Calu3 (cell line): ENCODE results near the gene MINDY4. TPM values are rescaled to one million over a fixed set of nuclear protein-coding genes. Genes with fewer than 3 reads are reported as not detected.

Source experiments
- BruUV-seq: library from RNA; stranded (reverse); fragments of 400-500 nt; replicated peaks from 2 replicates; lab custom pipeline; 2021; lab: Mats Ljungman, UMichigan
- CTCF ChIA-PET: fragments of 300-600 bp; sonication (Branson Sonifier 250); formaldehyde crosslinking; loops from one replicate; lab custom pipeline; 2022; ENCODE audit warnings: antibody characterized with exemption; lab: Charles Lee
- DNase-seq: peaks from one replicate; pipeline ENCODE4 v3.0.0; 2022
- H3K27ac Mint-ChIP-seq: one replicate; pipeline ENCODE4 v1.8.0; 2022; ENCODE audit warnings: mixed read lengths; ENCODE audit not compliant: unreplicated experiment
- H3K27me3 Mint-ChIP-seq: one replicate; pipeline ENCODE4 v1.8.0; 2022; ENCODE audit warnings: mixed read lengths; ENCODE audit not compliant: unreplicated experiment
- H3K36me3 Mint-ChIP-seq: one replicate; pipeline ENCODE4 v1.8.0; 2022; ENCODE audit warnings: mild to moderate bottlenecking, moderate library complexity, mixed read lengths; ENCODE audit not compliant: insufficient read depth, unreplicated experiment
- H3K4me1 Mint-ChIP-seq: one replicate; pipeline ENCODE4 v1.8.0; 2022; ENCODE audit warnings: mild to moderate bottlenecking, low read depth, mixed read lengths; ENCODE audit not compliant: unreplicated experiment
- H3K4me3 Mint-ChIP-seq: one replicate; pipeline ENCODE4 v1.8.0; 2022; ENCODE audit warnings: mild to moderate bottlenecking, low read depth, moderate library complexity, mixed read lengths; ENCODE audit not compliant: unreplicated experiment
- H3K9me3 Mint-ChIP-seq: one replicate; pipeline ENCODE4 v1.8.0; 2022; ENCODE audit warnings: low read depth, mixed read lengths; ENCODE audit not compliant: unreplicated experiment
- intact Hi-C: fragments of 100-400 bp; cut with micrococcal nuclease; formaldehyde crosslinking; loops from one replicate; pipeline ENCODE4 v1.10.0; 2022; ENCODE audit not compliant: unreplicated experiment
- total RNA-seq: library from RNA; stranded (reverse); gene quantifications from 2 replicates; pipeline ENCODE4 v1.2.3, GENCODE V29; 2022
- TF ChIP-seq, protein P1 (sequence below): fragments of 200-600 bp; IDR thresholded peaks from one replicate; pipeline ENCODE4 v1.8.0; 2022; ENCODE audit warnings: antibody characterized with exemption; ENCODE audit not compliant: unreplicated experiment

The MINDY4 gene
- total RNA-seq, 1 experiment from 2014 or later = 12.4 TPM

DNA sequence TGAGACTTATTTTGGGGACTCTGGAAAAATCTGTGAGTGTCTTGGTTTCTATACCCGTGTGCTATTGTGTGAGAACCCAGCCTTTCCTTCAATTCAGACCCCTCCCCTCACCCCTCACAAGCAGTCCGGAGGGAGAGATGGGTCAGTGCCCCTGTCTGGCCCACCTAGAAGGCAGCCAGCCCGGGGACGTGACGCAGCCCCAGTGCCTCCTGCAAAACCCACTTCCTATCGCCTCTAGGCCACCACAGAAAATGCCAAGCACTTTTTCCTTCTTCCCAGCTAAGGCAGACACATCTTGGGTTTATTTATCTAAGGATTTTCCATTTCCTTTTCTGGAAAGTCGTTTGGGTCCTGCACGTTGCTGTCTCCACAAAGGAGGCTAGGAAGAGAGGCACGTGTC lies 128.8 kb downstream of the MINDY4 start:
- no peak for DNase-seq
- no peaks in the 10 kb centered on the region for H3K27me3 Mint-ChIP-seq
- intact Hi-C loops = no loop called here
- no TSS peak for BruUV-seq
- TF ChIP-seq, protein P1, sequence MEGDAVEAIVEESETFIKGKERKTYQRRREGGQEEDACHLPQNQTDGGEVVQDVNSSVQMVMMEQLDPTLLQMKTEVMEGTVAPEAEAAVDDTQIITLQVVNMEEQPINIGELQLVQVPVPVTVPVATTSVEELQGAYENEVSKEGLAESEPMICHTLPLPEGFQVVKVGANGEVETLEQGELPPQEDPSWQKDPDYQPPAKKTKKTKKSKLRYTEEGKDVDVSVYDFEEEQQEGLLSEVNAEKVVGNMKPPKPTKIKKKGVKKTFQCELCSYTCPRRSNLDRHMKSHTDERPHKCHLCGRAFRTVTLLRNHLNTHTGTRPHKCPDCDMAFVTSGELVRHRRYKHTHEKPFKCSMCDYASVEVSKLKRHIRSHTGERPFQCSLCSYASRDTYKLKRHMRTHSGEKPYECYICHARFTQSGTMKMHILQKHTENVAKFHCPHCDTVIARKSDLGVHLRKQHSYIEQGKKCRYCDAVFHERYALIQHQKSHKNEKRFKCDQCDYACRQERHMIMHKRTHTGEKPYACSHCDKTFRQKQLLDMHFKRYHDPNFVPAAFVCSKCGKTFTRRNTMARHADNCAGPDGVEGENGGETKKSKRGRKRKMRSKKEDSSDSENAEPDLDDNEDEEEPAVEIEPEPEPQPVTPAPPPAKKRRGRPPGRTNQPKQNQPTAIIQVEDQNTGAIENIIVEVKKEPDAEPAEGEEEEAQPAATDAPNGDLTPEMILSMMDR = no peak
- H3K4me1 Mint-ChIP-seq = peaks cover 36% of the 10 kb centered on the region
- CTCF ChIA-PET = no interaction called here
- peaks cover 15% of the 10 kb centered on the region for H3K36me3 Mint-ChIP-seq
- no peak overlapping the region for H3K27ac Mint-ChIP-seq
- no peaks in the 10 kb centered on the region for H3K9me3 Mint-ChIP-seq
- H3K4me3 Mint-ChIP-seq = no peak overlapping the region

DNA sequence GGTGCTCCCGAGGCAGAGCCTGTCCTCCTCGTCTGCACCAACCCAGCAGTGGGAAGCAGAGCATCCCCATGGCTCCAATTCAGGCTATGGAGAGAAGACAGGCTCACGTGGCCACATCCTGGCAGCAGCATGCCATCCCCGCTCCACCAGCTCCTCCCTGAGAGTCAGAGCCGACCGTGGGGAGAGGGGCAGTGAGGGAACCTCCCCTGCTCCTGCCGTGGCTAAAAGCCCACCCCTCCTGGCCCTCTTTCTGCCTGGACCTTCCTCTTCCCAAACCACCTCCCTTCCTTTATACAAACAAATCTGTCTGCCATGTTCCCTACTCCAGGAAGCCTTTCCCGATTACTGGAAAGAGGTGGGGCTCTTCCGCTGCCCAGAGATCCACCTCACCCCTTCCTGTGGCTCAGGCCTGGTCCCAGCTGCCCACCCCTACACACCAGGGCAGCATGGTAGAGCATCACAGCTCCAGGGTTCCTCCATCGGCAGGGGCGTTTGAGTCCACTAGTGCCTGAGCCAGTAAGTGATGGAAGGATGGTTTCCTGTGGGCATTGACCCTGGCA lies 129.7 kb downstream of the MINDY4 start:
- H3K4me1 Mint-ChIP-seq = peaks cover 36% of the 10 kb centered on the region
- peaks cover 15% of the 10 kb centered on the region for H3K36me3 Mint-ChIP-seq
- CTCF ChIA-PET = no interaction called here
- no peak overlapping the region for H3K4me3 Mint-ChIP-seq
- no peak overlapping the region for H3K27ac Mint-ChIP-seq
- TF ChIP-seq, protein P1 = no peak
- DNase-seq = no peak
- H3K9me3 Mint-ChIP-seq = no peaks in the 10 kb centered on the region
- BruUV-seq = no TSS peak
- H3K27me3 Mint-ChIP-seq = no peaks in the 10 kb centered on the region
- intact Hi-C loops = no loop called here

DNA sequence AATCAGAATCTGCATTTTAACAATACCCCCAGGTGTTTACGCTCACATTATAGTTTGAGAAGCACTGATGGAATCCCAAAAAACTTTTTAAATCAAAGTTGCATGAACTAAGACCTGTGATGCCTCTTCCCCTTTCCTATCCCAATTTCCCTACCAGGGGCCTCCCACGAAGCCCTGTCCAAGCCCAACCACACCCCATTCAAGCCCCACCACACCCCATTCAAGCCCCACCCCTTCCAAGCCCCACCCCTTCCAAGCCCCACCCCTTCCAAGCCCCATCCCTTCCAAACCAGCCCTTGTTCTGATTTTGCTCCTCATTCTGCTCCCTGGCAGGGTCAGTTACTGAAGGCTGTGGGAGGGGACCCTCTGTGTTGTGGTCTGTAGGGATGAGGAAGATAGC lies 130.6 kb downstream of the MINDY4 start:
- H3K4me3 Mint-ChIP-seq = no peak overlapping the region
- CTCF ChIA-PET = no interaction called here
- H3K4me1 Mint-ChIP-seq = peaks cover 30% of the 10 kb centered on the region
- H3K27ac Mint-ChIP-seq = no peak overlapping the region
- no peak for DNase-seq
- no TSS peak for BruUV-seq
- no peaks in the 10 kb centered on the region for H3K9me3 Mint-ChIP-seq
- no peaks in the 10 kb centered on the region for H3K27me3 Mint-ChIP-seq
- intact Hi-C loops = no loop called here
- peaks cover 15% of the 10 kb centered on the region for H3K36me3 Mint-ChIP-seq
- TF ChIP-seq, protein P1 = no peak

GRCh38 chr7:30902466-30902865 lies 131.2 kb downstream of the MINDY4 start:
- H3K4me3 Mint-ChIP-seq = no peak overlapping the region
- TF ChIP-seq, protein P1 = no peak
- no peak for DNase-seq
- H3K36me3 Mint-ChIP-seq = peaks cover 9% of the 10 kb centered on the region
- H3K4me1 Mint-ChIP-seq = peaks cover 24% of the 10 kb centered on the region
- intact Hi-C loops = no loop called here
- no peak overlapping the region for H3K27ac Mint-ChIP-seq
- CTCF ChIA-PET = no interaction called here
- BruUV-seq = no TSS peak
- H3K9me3 Mint-ChIP-seq = no peaks in the 10 kb centered on the region
- H3K27me3 Mint-ChIP-seq = no peaks in the 10 kb centered on the region
